IMR-90 (cell line): Measurements from ENCODE around the gene SLC35C1. TPM values are rescaled to one million over a fixed set of nuclear protein-coding genes. Genes with fewer than 3 reads are reported as not detected.

Experiments used
- ATAC-seq: fragments of 200-7000 bp; cut with Tn5 transposase; 2 replicates; pipeline ENCODE4 v1.9.1; 2020; ENCODE audit warnings: low read depth, mild to moderate bottlenecking, moderate library complexity
- BruUV-seq: library from RNA; stranded (reverse); fragments of 400-500 nt; replicated peaks from 2 replicates; lab custom pipeline; 2021; lab: Mats Ljungman, UMichigan
- CTCF ChIA-PET: fragments of 300-600 bp; formaldehyde crosslinking; extraction: SDS; loops from one replicate; lab custom pipeline; 2021; ENCODE audit warnings: antibody characterized with exemption; lab: Yijun Ruan, JAX
- POLR2A ChIA-PET: fragments of 300-600 bp; sonication (Branson Sonifier 250); formaldehyde crosslinking; loops from one replicate; lab custom pipeline; 2022; ENCODE audit warnings: antibody characterized with exemption; ENCODE audit not compliant: unreplicated experiment; lab: Charles Lee
- DNase-seq: peaks from one replicate; pipeline ENCODE4 v3.0.0; 2013
- H2AFZ ChIP-seq: replicated peaks from 2 replicates; pipeline ENCODE3; 2013; ENCODE audit warnings: low read length, mild to moderate bottlenecking; ENCODE audit not compliant: poor library complexity
- H2AK5ac ChIP-seq: 2 replicates; pipeline ENCODE4 v1.6.1; 2013; ENCODE audit warnings: low read depth, low read length, inconsistent platforms
- H2AK9ac ChIP-seq: replicated peaks from 2 replicates; pipeline ENCODE3; 2013; ENCODE audit warnings: mild to moderate bottlenecking, low read depth, low read length, moderate library complexity; ENCODE audit not compliant: poor library complexity
- H2BK120ac ChIP-seq: 2 replicates; pipeline ENCODE4 v1.6.1; 2013; ENCODE audit warnings: low read depth, low read length, inconsistent platforms
- H2BK15ac ChIP-seq: 3 replicates; pipeline ENCODE4 v1.6.1; 2013; ENCODE audit warnings: low read depth, low read length, inconsistent platforms
- H2BK20ac ChIP-seq: 2 replicates; pipeline ENCODE4 v1.6.1; 2013; ENCODE audit warnings: low read depth, mild to moderate bottlenecking, inconsistent platforms, low read length, moderate library complexity
- H2BK5ac ChIP-seq: 2 replicates; pipeline ENCODE4 v1.6.1; 2013; ENCODE audit warnings: mild to moderate bottlenecking, low read depth, low read length, inconsistent platforms; ENCODE audit not compliant: poor library complexity, severe bottlenecking
- H3K14ac ChIP-seq: replicated peaks from 2 replicates; pipeline ENCODE4 v1.6.1; 2013; ENCODE audit warnings: low read depth, low read length, inconsistent platforms
- H3K18ac ChIP-seq: 2 replicates; pipeline ENCODE4 v1.6.1; 2013; ENCODE audit warnings: low read depth, low read length, control low read depth
- H3K23ac ChIP-seq: 2 replicates; pipeline ENCODE4 v1.6.1; 2013; ENCODE audit warnings: low read depth, low read length, inconsistent platforms
- H3K27ac ChIP-seq: 2 replicates; pipeline ENCODE4 v1.5.1; 2013; ENCODE audit warnings: mild to moderate bottlenecking, control low read depth, low read length; ENCODE audit not compliant: insufficient read depth
- H3K27me3 ChIP-seq: 2 replicates; pipeline ENCODE4 v1.6.1; 2013; ENCODE audit warnings: low read length; ENCODE audit not compliant: control insufficient read depth, insufficient read depth
- H3K36me3 ChIP-seq: 2 replicates; pipeline ENCODE4 v1.6.1; 2013; ENCODE audit warnings: low read length, mixed read lengths; ENCODE audit not compliant: control insufficient read depth, insufficient read depth
- H3K4ac ChIP-seq: 2 replicates; pipeline ENCODE4 v1.6.1; 2013; ENCODE audit warnings: low read depth, low read length, inconsistent platforms
- H3K4me1 ChIP-seq: 2 replicates; pipeline ENCODE4 v1.6.1; 2013; ENCODE audit warnings: low read length, mixed read lengths; ENCODE audit not compliant: control insufficient read depth, insufficient read depth
- H3K4me2 ChIP-seq: 2 replicates; pipeline ENCODE4 v1.6.1; 2013; ENCODE audit warnings: low read depth, mild to moderate bottlenecking, control low read depth, low read length, moderate library complexity
- H3K4me3 ChIP-seq: 2 replicates; pipeline ENCODE4 v1.5.1; 2013; ENCODE audit warnings: low read depth, mild to moderate bottlenecking, control low read depth, low read length, moderate library complexity; ENCODE audit not compliant: insufficient read depth
- H3K56ac ChIP-seq: 2 replicates; pipeline ENCODE4 v1.6.1; 2013; ENCODE audit warnings: low read length, inconsistent platforms; ENCODE audit not compliant: insufficient read depth; ENCODE audit errors: extremely low read depth
- H3K79me1 ChIP-seq, 2 experiments: 2 replicates each; pipeline ENCODE4 v1.6.1; 2013; ENCODE audit warnings: low read length in 2 of 2, inconsistent platforms in 1 of 2, low read depth in 1 of 2
- H3K9ac ChIP-seq: 2 replicates; pipeline ENCODE4 v1.6.1; 2013; ENCODE audit warnings: low read depth, low read length, control low read depth
- H3K9me1 ChIP-seq: 2 replicates; pipeline ENCODE4 v1.6.1; 2013; ENCODE audit warnings: low read length, inconsistent platforms; ENCODE audit not compliant: insufficient read depth
- H3K9me3 ChIP-seq: 2 replicates; pipeline ENCODE4 v1.6.1; 2013; ENCODE audit warnings: low read length; ENCODE audit not compliant: control insufficient read depth, insufficient read depth
- H4K20me1 ChIP-seq: 2 replicates; pipeline ENCODE4 v1.6.1; 2013; ENCODE audit warnings: low read length, inconsistent platforms; ENCODE audit not compliant: insufficient read depth
- H4K5ac ChIP-seq: 2 replicates; pipeline ENCODE4 v1.6.1; 2013; ENCODE audit warnings: mild to moderate bottlenecking, low read depth, low read length, control low read depth
- H4K8ac ChIP-seq, 2 experiments: 2 replicates each; pipeline ENCODE4 v1.6.1; 2013; ENCODE audit warnings: low read depth in 2 of 2, low read length in 2 of 2, control low read depth in 1 of 2, inconsistent platforms in 1 of 2
- H4K91ac ChIP-seq: 2 replicates; pipeline ENCODE4 v1.6.1; 2013; ENCODE audit warnings: low read depth, low read length, inconsistent platforms; ENCODE audit not compliant: insufficient read depth
- BHLHE40 ChIP-seq: fragments of 150-350 bp; IDR thresholded peaks from 2 replicates; pipeline ENCODE4 v1.6.1; 2016; ENCODE audit warnings: mild to moderate bottlenecking, low read depth, low read length
- CEBPB ChIP-seq: IDR thresholded peaks from 2 replicates; pipeline ENCODE4 v1.6.1; 2012; ENCODE audit warnings: low read depth, low read length, improper control_type of control experiment
- CHD1 ChIP-seq: IDR thresholded peaks from 2 replicates; pipeline ENCODE4 v1.6.1; 2012; ENCODE audit warnings: low read depth, low read length, improper control_type of control experiment
- CTCF ChIP-seq: conservative IDR thresholded peaks from 2 replicates; pipeline ENCODE4 v1.5.1; 2012; ENCODE audit warnings: mild to moderate bottlenecking, low read depth, low read length, improper control_type of control experiment
- ELK1 ChIP-seq: fragments of 150-350 bp; IDR thresholded peaks from 2 replicates; pipeline ENCODE4 v1.6.1; 2016; ENCODE audit warnings: low read depth, mild to moderate bottlenecking, low read length, moderate library complexity, borderline replicate concordance
- FOS ChIP-seq: fragments of 150-350 bp; IDR thresholded peaks from 2 replicates; pipeline ENCODE4 v1.6.1; 2016; ENCODE audit warnings: low read depth, low read length
- MAFK ChIP-seq: IDR thresholded peaks from 2 replicates; pipeline ENCODE4 v1.6.1; 2012; ENCODE audit warnings: low read depth, low read length, improper control_type of control experiment
- MAZ ChIP-seq: IDR thresholded peaks from 2 replicates; pipeline ENCODE4 v1.6.1; 2012; ENCODE audit warnings: low read depth, mild to moderate bottlenecking, low read length, improper control_type of control experiment, moderate library complexity, borderline replicate concordance
- MXI1 ChIP-seq: IDR thresholded peaks from 2 replicates; pipeline ENCODE4 v1.6.1; 2012; ENCODE audit warnings: low read depth, mild to moderate bottlenecking, low read length, moderate library complexity, borderline replicate concordance
- NFE2L2 ChIP-seq: fragments of 150-350 bp; IDR thresholded peaks from 2 replicates; pipeline ENCODE4 v1.6.1; 2016; ENCODE audit warnings: low read depth, mild to moderate bottlenecking, low read length
- POLR2A ChIP-seq: IDR thresholded peaks from 2 replicates; pipeline ENCODE4 v1.6.1; 2012; ENCODE audit warnings: mild to moderate bottlenecking, low read depth, low read length
- RAD21 ChIP-seq: IDR thresholded peaks from 2 replicates; pipeline ENCODE4 v1.6.1; 2012; ENCODE audit warnings: low read length, improper control_type of control experiment
- RCOR1 ChIP-seq: IDR thresholded peaks from 2 replicates; pipeline ENCODE4 v1.6.1; 2012; ENCODE audit warnings: mild to moderate bottlenecking, low read length, improper control_type of control experiment; ENCODE audit not compliant: insufficient replicate concordance
- RFX5 ChIP-seq: IDR thresholded peaks from 2 replicates; pipeline ENCODE4 v1.8.0; 2012; ENCODE audit warnings: low read depth, mild to moderate bottlenecking, low read length, moderate library complexity
- SMC3 ChIP-seq: fragments of 150-350 bp; IDR thresholded peaks from 2 replicates; pipeline ENCODE4 v1.6.1; 2016; ENCODE audit warnings: low read depth, mild to moderate bottlenecking, antibody characterized with exemption, low read length, moderate library complexity
- WGBS, 2 experiments: methylation state at CpG; one replicate each; pipeline versions ENCODE4 v1.1.5 to v1.1.7; 2013; ENCODE audit warnings: missing lambda C conversion rate in 2 of 2; ENCODE audit not compliant: insufficient read length in 1 of 2; ENCODE audit errors: extremely low coverage in 2 of 2; 5-methylcytosine and 5-hydroxymethylcytosine counted together
- dilution Hi-C: fragments of 300-500 bp; cut with HindIII; formaldehyde crosslinking; loops from one replicate; pipeline ENCODE4 v1.14.3; 2018; ENCODE audit warnings: low sequenced_read_pairs; ENCODE audit not compliant: unreplicated experiment
- in situ Hi-C: fragments of 300-500 bp; cut with MboI; formaldehyde crosslinking; loops from 3 replicates; pipeline ENCODE4 v1.14.3; 2019; ENCODE audit warnings: low sequenced_read_pairs, inconsistent platforms, mixed read lengths
- intact Hi-C: fragments of 100-400 bp; cut with micrococcal nuclease; formaldehyde crosslinking; loops from 2 replicates; pipeline ENCODE4 v1.10.0; 2022
- polyA plus RNA-seq, 3 experiments: library from polyadenylated mRNA; depleted of rRNA; stranded (reverse); fragments of >200 nt; gene quantifications; 2 replicates each; pipeline ENCODE4 v1.2.3, GENCODE V29; 2012; ENCODE audit warnings: low replicate concordance in 1 of 3
- total RNA-seq: library from RNA; depleted of rRNA; stranded (reverse); fragments of >200 nt; gene quantifications from 2 replicates; pipeline ENCODE4 v1.2.3, GENCODE V29; 2012
- TF ChIP-seq, protein P1 (sequence below): fragments of 150-350 bp; IDR thresholded peaks from 2 replicates; pipeline ENCODE4 v1.6.1; 2017; ENCODE audit warnings: mild to moderate bottlenecking, antibody characterized with exemption, low read length, low read depth

Gene SLC35C1
- total and polyA plus RNA-seq, 2 of the 4 experiments (the other 2 are of a cell fraction) = 4.3 to 27.1 TPM

GRCh38 chr11:45772449-45772774 lies 32.5 kb upstream of the SLC35C1 start:
- H2BK120ac ChIP-seq = no peak overlapping the region
- BruUV-seq = no TSS peak
- no peak overlapping the region for H3K4ac ChIP-seq
- no peak for ATAC-seq
- no peak overlapping the region for H3K23ac ChIP-seq
- H3K9ac ChIP-seq = no peak overlapping the region
- ChIA-PET CTCF (interaction anchor here (0.6 to 1.9 kb wide), 10 partner anchors 11 to 512 kb away, joined by 3 to 17 read pairs (median 4); no protein-coding TSS in a partner anchor), POLR2A (no interaction called here)
- H2AFZ ChIP-seq = peak overlapping the region; percentile 37
- H4K5ac ChIP-seq = no peak overlapping the region
- no peak overlapping the region for H2BK20ac ChIP-seq
- H3K14ac ChIP-seq = no peak overlapping the region
- no peaks in the 10 kb centered on the region for H3K79me1 ChIP-seq
- H3K4me3 ChIP-seq = no peak overlapping the region
- no peak overlapping the region for H4K8ac ChIP-seq
- H2BK5ac ChIP-seq = no peak overlapping the region
- in situ Hi-C loops (loop anchor here (10.0 kb wide), 1 partner anchor 398 kb away; no protein-coding TSS in a partner anchor), dilution Hi-C loops (no loop called here), intact Hi-C loops (loop anchor here (1.0 kb wide), 1 partner anchor 432 kb away; no protein-coding TSS in a partner anchor)
- H3K56ac ChIP-seq = no peak overlapping the region
- H2AK9ac ChIP-seq = no peak overlapping the region
- no peak overlapping the region for H4K91ac ChIP-seq
- H3K4me2 ChIP-seq = no peak overlapping the region
- no peaks in the 10 kb centered on the region for H3K9me1 ChIP-seq
- no peak overlapping the region for H2BK15ac ChIP-seq
- H3K4me1 ChIP-seq = no peaks in the 10 kb centered on the region
- no peaks in the 10 kb centered on the region for H4K20me1 ChIP-seq
- no peak overlapping the region for H3K27ac ChIP-seq
- H3K27me3 ChIP-seq = peaks cover 16% of the 10 kb centered on the region
- no peak overlapping the region for H2AK5ac ChIP-seq
- no peaks in the 10 kb centered on the region for H3K9me3 ChIP-seq
- H3K18ac ChIP-seq = no peak overlapping the region
- no peak for TF ChIP-seq MXI1
- TF ChIP-seq NFE2L2 = no peak
- no peak for TF ChIP-seq POLR2A
- TF ChIP-seq MAFK = no peak
- TF ChIP-seq RAD21 = no peak
- no peak for TF ChIP-seq CTCF
- TF ChIP-seq, protein P1, sequence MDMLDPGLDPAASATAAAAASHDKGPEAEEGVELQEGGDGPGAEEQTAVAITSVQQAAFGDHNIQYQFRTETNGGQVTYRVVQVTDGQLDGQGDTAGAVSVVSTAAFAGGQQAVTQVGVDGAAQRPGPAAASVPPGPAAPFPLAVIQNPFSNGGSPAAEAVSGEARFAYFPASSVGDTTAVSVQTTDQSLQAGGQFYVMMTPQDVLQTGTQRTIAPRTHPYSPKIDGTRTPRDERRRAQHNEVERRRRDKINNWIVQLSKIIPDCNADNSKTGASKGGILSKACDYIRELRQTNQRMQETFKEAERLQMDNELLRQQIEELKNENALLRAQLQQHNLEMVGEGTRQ = no peak
- no peak for TF ChIP-seq FOS
- TF ChIP-seq ELK1 = no peak
- TF ChIP-seq RCOR1 = no peak
- TF ChIP-seq BHLHE40 = no peak
- no peak for TF ChIP-seq CEBPB
- no peak for TF ChIP-seq MAZ
- TF ChIP-seq SMC3 = no peak
- TF ChIP-seq RFX5 = no peak
- no peak for TF ChIP-seq CHD1
- no peak for DNase-seq
- H3K36me3 ChIP-seq = no peaks in the 10 kb centered on the region
- WGBS, 2 experiments = no CpG with 5 or more reads among the region's 5 CpGs
